ENCODE measurements around the gene RTL3.

The RTL3 gene

GRCh38 chrX:78661836-78662235 lies 2.7 kb upstream of the RTL3 start:
- no peak for DNase-seq
- H3K27ac ChIP-seq (ENCODE audit: low read depth, low read length): no peak overlapping the region
- H4K91ac ChIP-seq (ENCODE audit: low read depth, low read length): no peak overlapping the region
- H3K36me3 ChIP-seq (ENCODE audit: control insufficient read depth in 1 of 2, insufficient read depth in 2 of 2, low read length in 2 of 2): no peaks in the 10 kb centered on the region
- no peak overlapping the region for H3K4me2 ChIP-seq (ENCODE audit: low read length)
- H3K9ac ChIP-seq (ENCODE audit: low read length): no peak overlapping the region
- H4K12ac ChIP-seq (ENCODE audit: low read depth, low read length): no peak overlapping the region
- H3K79me1 ChIP-seq (ENCODE audit: low read length): no peaks in the 10 kb centered on the region
- H3K9me3 ChIP-seq (ENCODE audit: insufficient read depth, low read depth, low read length): no peaks in the 10 kb centered on the region
- H2BK120ac ChIP-seq (ENCODE audit: insufficient read depth, low read length, poor library complexity): no peak overlapping the region
- H3K79me2 ChIP-seq (ENCODE audit: control insufficient read depth, insufficient read depth, low read length, poor library complexity): no peaks in the 10 kb centered on the region
- no peak overlapping the region for H2BK5ac ChIP-seq (ENCODE audit: low read depth, low read length, poor library complexity)
- H3K4me1 ChIP-seq (ENCODE audit: control insufficient read depth in 1 of 2, insufficient read depth in 2 of 2, low read length in 2 of 2): no peaks in the 10 kb centered on the region
- H3K18ac ChIP-seq (ENCODE audit: low read length): no peak overlapping the region
- no peak overlapping the region for H4K8ac ChIP-seq (ENCODE audit: low read depth, low read length)
- no peak overlapping the region for H2BK12ac ChIP-seq (ENCODE audit: low read length)
- H3K27me3 ChIP-seq (ENCODE audit: insufficient read depth, low read length): no peaks in the 10 kb centered on the region
- no CpG with 5 or more reads among the region's 3 CpGs for WGBS (ENCODE audit: extremely low coverage, insufficient coverage, insufficient read length)
- H3K4me3 ChIP-seq (ENCODE audit: low read depth, low read length): no peak overlapping the region
- H3K4ac ChIP-seq (ENCODE audit: low read depth, low read length): no peak overlapping the region
- no peak overlapping the region for H2AFZ ChIP-seq (ENCODE audit: insufficient read depth, low read length, poor library complexity)
- H2AK5ac ChIP-seq (ENCODE audit: low read length): no peak overlapping the region
- H3K23ac ChIP-seq (ENCODE audit: low read length): no peak overlapping the region
- H3K14ac ChIP-seq (ENCODE audit: low read length): no peak overlapping the region

GRCh38 chrX:78659955-78660354 lies 827 bp upstream of the RTL3 start:
- no CpG with 5 or more reads among the region's 2 CpGs for WGBS (ENCODE audit: extremely low coverage, insufficient coverage, insufficient read length)
- Histone ChIP-seq H4K91ac (ENCODE audit: low read depth, low read length) (no peak overlapping the region), H3K14ac (ENCODE audit: low read length) (no peak overlapping the region), H4K8ac (ENCODE audit: low read depth, low read length) (no peak overlapping the region), H3K4ac (ENCODE audit: low read depth, low read length) (no peak overlapping the region), H3K79me1 (ENCODE audit: low read length) (no peaks in the 10 kb centered on the region), H3K27me3 (ENCODE audit: insufficient read depth, low read length) (no peaks in the 10 kb centered on the region), H3K4me3 (ENCODE audit: low read depth, low read length) (no peak overlapping the region), H3K9ac (ENCODE audit: low read length) (no peak overlapping the region), H2AK5ac (ENCODE audit: low read length) (no peak overlapping the region), H3K9me3 (ENCODE audit: insufficient read depth, low read depth, low read length) (no peaks in the 10 kb centered on the region), H2BK5ac (ENCODE audit: low read depth, low read length, poor library complexity) (no peak overlapping the region), H2AFZ (ENCODE audit: insufficient read depth, low read length, poor library complexity) (no peak overlapping the region), H3K4me2 (ENCODE audit: low read length) (no peak overlapping the region), H4K12ac (ENCODE audit: low read depth, low read length) (no peak overlapping the region), H2BK120ac (ENCODE audit: insufficient read depth, low read length, poor library complexity) (no peak overlapping the region), H3K23ac (ENCODE audit: low read length) (no peak overlapping the region), H2BK12ac (ENCODE audit: low read length) (no peak overlapping the region), H3K27ac (ENCODE audit: low read depth, low read length) (no peak overlapping the region), H3K18ac (ENCODE audit: low read length) (no peak overlapping the region), H3K36me3 (ENCODE audit: control insufficient read depth in 1 of 2, insufficient read depth in 2 of 2, low read length in 2 of 2) (no peaks in the 10 kb centered on the region), H3K4me1 (ENCODE audit: control insufficient read depth in 1 of 2, insufficient read depth in 2 of 2, low read length in 2 of 2) (no peaks in the 10 kb centered on the region), H3K79me2 (ENCODE audit: control insufficient read depth, insufficient read depth, low read length, poor library complexity) (no peaks in the 10 kb centered on the region)
- no peak for DNase-seq

DNA sequence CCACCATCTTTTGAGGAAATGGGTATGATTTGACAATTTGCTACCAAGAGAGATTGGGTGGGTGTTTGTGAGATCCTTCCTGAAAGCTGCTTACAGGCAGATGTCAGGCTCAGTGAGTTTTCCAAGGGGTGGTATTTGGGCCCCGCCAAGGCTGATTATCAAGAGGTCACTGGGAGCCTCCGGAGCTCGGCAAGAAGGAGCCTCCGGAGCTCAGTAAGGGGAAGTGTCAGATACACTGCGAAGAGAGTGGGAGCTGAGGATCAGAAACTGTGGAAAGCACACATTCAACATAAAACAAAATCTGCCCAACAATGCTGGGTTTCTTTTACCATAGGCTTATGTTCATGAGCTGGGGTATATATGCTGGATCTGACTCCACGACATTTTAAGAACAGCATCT lies 714 bp downstream of the RTL3 start:
- H3K9me3 ChIP-seq (ENCODE audit: insufficient read depth, low read depth, low read length): no peaks in the 10 kb centered on the region
- no peak overlapping the region for H2BK120ac ChIP-seq (ENCODE audit: insufficient read depth, low read length, poor library complexity)
- H4K12ac ChIP-seq (ENCODE audit: low read depth, low read length): no peak overlapping the region
- no peak overlapping the region for H4K8ac ChIP-seq (ENCODE audit: low read depth, low read length)
- no peaks in the 10 kb centered on the region for H3K4me1 ChIP-seq (ENCODE audit: control insufficient read depth in 1 of 2, insufficient read depth in 2 of 2, low read length in 2 of 2)
- H2AK5ac ChIP-seq (ENCODE audit: low read length): no peak overlapping the region
- H4K91ac ChIP-seq (ENCODE audit: low read depth, low read length): no peak overlapping the region
- no peak overlapping the region for H3K9ac ChIP-seq (ENCODE audit: low read length)
- H2AFZ ChIP-seq (ENCODE audit: insufficient read depth, low read length, poor library complexity): no peak overlapping the region
- H3K18ac ChIP-seq (ENCODE audit: low read length): no peak overlapping the region
- no peaks in the 10 kb centered on the region for H3K27me3 ChIP-seq (ENCODE audit: insufficient read depth, low read length)
- H3K4me2 ChIP-seq (ENCODE audit: low read length): no peak overlapping the region
- H2BK5ac ChIP-seq (ENCODE audit: low read depth, low read length, poor library complexity): no peak overlapping the region
- H3K36me3 ChIP-seq (ENCODE audit: control insufficient read depth in 1 of 2, insufficient read depth in 2 of 2, low read length in 2 of 2): no peaks in the 10 kb centered on the region
- no peaks in the 10 kb centered on the region for H3K79me1 ChIP-seq (ENCODE audit: low read length)
- no CpG with 5 or more reads among the region's 6 CpGs for WGBS (ENCODE audit: extremely low coverage, insufficient coverage, insufficient read length)
- no peak overlapping the region for H2BK12ac ChIP-seq (ENCODE audit: low read length)
- H3K27ac ChIP-seq (ENCODE audit: low read depth, low read length): no peak overlapping the region
- no peak overlapping the region for H3K4ac ChIP-seq (ENCODE audit: low read depth, low read length)
- no peaks in the 10 kb centered on the region for H3K79me2 ChIP-seq (ENCODE audit: control insufficient read depth, insufficient read depth, low read length, poor library complexity)
- no peak for DNase-seq
- H3K14ac ChIP-seq (ENCODE audit: low read length): no peak overlapping the region
- no peak overlapping the region for H3K4me3 ChIP-seq (ENCODE audit: low read depth, low read length)
- H3K23ac ChIP-seq (ENCODE audit: low read length): no peak overlapping the region

- H3K4me3 ChIP-seq (ENCODE audit: low read depth, low read length): no peak overlapping the region
- H3K79me2 ChIP-seq (ENCODE audit: control insufficient read depth, insufficient read depth, low read length, poor library complexity): no peaks in the 10 kb centered on the region
Observed at GRCh38 chrX:78655642-78656041, 3.5 kb downstream of the RTL3 start.

More at GRCh38 chrX:78655642-78656041, 3.5 kb downstream of the RTL3 start:
- Histone ChIP-seq H3K14ac (ENCODE audit: low read length) (no peak overlapping the region), H2BK5ac (ENCODE audit: low read depth, low read length, poor library complexity) (no peak overlapping the region), H3K79me1 (ENCODE audit: low read length) (no peaks in the 10 kb centered on the region), H2AK5ac (ENCODE audit: low read length) (no peak overlapping the region), H4K12ac (ENCODE audit: low read depth, low read length) (no peak overlapping the region), H2BK120ac (ENCODE audit: insufficient read depth, low read length, poor library complexity) (no peak overlapping the region), H2BK12ac (ENCODE audit: low read length) (no peak overlapping the region), H4K8ac (ENCODE audit: low read depth, low read length) (no peak overlapping the region), H4K91ac (ENCODE audit: low read depth, low read length) (peak overlapping the region; percentile 24), H3K23ac (ENCODE audit: low read length) (no peak overlapping the region), H3K36me3 (ENCODE audit: control insufficient read depth in 1 of 2, insufficient read depth in 2 of 2, low read length in 2 of 2) (no peaks in the 10 kb centered on the region), H3K4ac (ENCODE audit: low read depth, low read length) (no peak overlapping the region), H3K9me3 (ENCODE audit: insufficient read depth, low read depth, low read length) (no peaks in the 10 kb centered on the region), H3K4me1 (ENCODE audit: control insufficient read depth in 1 of 2, insufficient read depth in 2 of 2, low read length in 2 of 2) (no peaks in the 10 kb centered on the region), H3K18ac (ENCODE audit: low read length) (no peak overlapping the region), H3K27me3 (ENCODE audit: insufficient read depth, low read length) (no peaks in the 10 kb centered on the region), H3K4me2 (ENCODE audit: low read length) (no peak overlapping the region), H2AFZ (ENCODE audit: insufficient read depth, low read length, poor library complexity) (no peak overlapping the region), H3K27ac (ENCODE audit: low read depth, low read length) (no peak overlapping the region), H3K9ac (ENCODE audit: low read length) (no peak overlapping the region)
- DNase-seq: no peak
- WGBS (ENCODE audit: extremely low coverage, insufficient coverage, insufficient read length): no CpG with 5 or more reads among the region's 1 CpG

Measured in trophoblast cell (in vitro differentiated cells and primary cell).